ENCODE results near the gene TPBGL.

TPBGL gene

GRCh38 chr11:75200051-75200450, 40.5 kb upstream of the TPBGL start:
- H3K36me3 ChIP-seq (ENCODE audit: insufficient read depth, low read length): no peaks in the 10 kb centered on the region
- no peak overlapping the region for H3K9ac ChIP-seq (ENCODE audit: low read length)
- no peaks in the 10 kb centered on the region for H3K9me3 ChIP-seq (ENCODE audit: low read length)
- H3K27me3 ChIP-seq (ENCODE audit: control insufficient read depth in 1 of 2, insufficient read depth in 2 of 2, low read length in 2 of 2): no peaks in the 10 kb centered on the region
- no peak overlapping the region for H3K27ac ChIP-seq (ENCODE audit: low read depth, low read length)
- peaks cover 7% of the 10 kb centered on the region for H3K4me1 ChIP-seq (ENCODE audit: insufficient read depth, low read length)
- no peak overlapping the region for H3K4me3 ChIP-seq (ENCODE audit: low read depth in 1 of 2, low read length in 2 of 2)

- peaks cover 2% of the 10 kb centered on the region for H3K4me1 ChIP-seq (ENCODE audit: insufficient read depth, low read length)
- H3K27ac ChIP-seq (ENCODE audit: low read depth, low read length): no peak overlapping the region
- H3K36me3 ChIP-seq (ENCODE audit: insufficient read depth, low read length): no peaks in the 10 kb centered on the region
- H3K27me3 ChIP-seq (ENCODE audit: control insufficient read depth in 1 of 2, insufficient read depth in 2 of 2, low read length in 2 of 2): no peaks in the 10 kb centered on the region
- no peak overlapping the region for H3K4me3 ChIP-seq (ENCODE audit: low read depth in 1 of 2, low read length in 2 of 2)
- no peak overlapping the region for H3K9ac ChIP-seq (ENCODE audit: low read length)
- no peaks in the 10 kb centered on the region for H3K9me3 ChIP-seq (ENCODE audit: low read length)
Measured at GRCh38 chr11:75200531-75200930, 40.0 kb upstream of the TPBGL start.

GRCh38 chr11:75201771-75202170, 38.8 kb upstream of the TPBGL start:
- Histone ChIP-seq H3K27me3 (ENCODE audit: control insufficient read depth in 1 of 2, insufficient read depth in 2 of 2, low read length in 2 of 2) (no peaks in the 10 kb centered on the region), H3K4me3 (ENCODE audit: low read depth in 1 of 2, low read length in 2 of 2) (no peak overlapping the region), H3K9ac (ENCODE audit: low read length) (no peak overlapping the region), H3K4me1 (ENCODE audit: insufficient read depth, low read length) (no peaks in the 10 kb centered on the region), H3K9me3 (ENCODE audit: low read length) (no peaks in the 10 kb centered on the region), H3K27ac (ENCODE audit: low read depth, low read length) (no peak overlapping the region), H3K36me3 (ENCODE audit: insufficient read depth, low read length) (no peaks in the 10 kb centered on the region)

GRCh38 chr11:75202195-75202594, 38.4 kb upstream of the TPBGL start:
- H3K4me1 ChIP-seq (ENCODE audit: insufficient read depth, low read length): no peaks in the 10 kb centered on the region
- no peaks in the 10 kb centered on the region for H3K27me3 ChIP-seq (ENCODE audit: control insufficient read depth in 1 of 2, insufficient read depth in 2 of 2, low read length in 2 of 2)
- H3K9ac ChIP-seq (ENCODE audit: low read length): no peak overlapping the region
- H3K36me3 ChIP-seq (ENCODE audit: insufficient read depth, low read length): no peaks in the 10 kb centered on the region
- H3K9me3 ChIP-seq (ENCODE audit: low read length): no peaks in the 10 kb centered on the region
- H3K4me3 ChIP-seq (ENCODE audit: low read depth in 1 of 2, low read length in 2 of 2): no peak overlapping the region
- no peak overlapping the region for H3K27ac ChIP-seq (ENCODE audit: low read depth, low read length)

- Histone ChIP-seq H3K36me3 (ENCODE audit: insufficient read depth, low read length) (no peaks in the 10 kb centered on the region), H3K4me3 (ENCODE audit: low read depth in 1 of 2, low read length in 2 of 2) (no peak overlapping the region)
Measured at GRCh38 chr11:75203138-75203537, 37.4 kb upstream of the TPBGL start.

GRCh38 chr11:75203641-75204011, 36.9 kb upstream of the TPBGL start:
- Histone ChIP-seq H3K36me3 (ENCODE audit: insufficient read depth, low read length) (no peaks in the 10 kb centered on the region), H3K9me3 (ENCODE audit: low read length) (no peaks in the 10 kb centered on the region), H3K27me3 (ENCODE audit: control insufficient read depth in 1 of 2, insufficient read depth in 2 of 2, low read length in 2 of 2) (no peaks in the 10 kb centered on the region), H3K4me1 (ENCODE audit: insufficient read depth, low read length) (no peaks in the 10 kb centered on the region), H3K9ac (ENCODE audit: low read length) (no peak overlapping the region), H3K27ac (ENCODE audit: low read depth, low read length) (no peak overlapping the region), H3K4me3 (ENCODE audit: low read depth in 1 of 2, low read length in 2 of 2) (no peak overlapping the region)

More at GRCh38 chr11:75203138-75203537, 37.4 kb upstream of the TPBGL start:
- Histone ChIP-seq H3K9ac (ENCODE audit: low read length) (no peak overlapping the region), H3K9me3 (ENCODE audit: low read length) (no peaks in the 10 kb centered on the region), H3K27ac (ENCODE audit: low read depth, low read length) (no peak overlapping the region), H3K27me3 (ENCODE audit: control insufficient read depth in 1 of 2, insufficient read depth in 2 of 2, low read length in 2 of 2) (no peaks in the 10 kb centered on the region), H3K4me1 (ENCODE audit: insufficient read depth, low read length) (no peaks in the 10 kb centered on the region)

GRCh38 chr11:75204012-75204674, 36.4 kb upstream of the TPBGL start:
- no peak overlapping the region for H3K27ac ChIP-seq (ENCODE audit: low read depth, low read length)

GRCh38 chr11:75204685-75205563, 35.6 kb upstream of the TPBGL start:
- H3K9me3 ChIP-seq (ENCODE audit: low read length): no peaks in the 10 kb centered on the region
- no peak overlapping the region for H3K9ac ChIP-seq (ENCODE audit: low read length)
- no peak overlapping the region for H3K4me3 ChIP-seq (ENCODE audit: low read depth in 1 of 2, low read length in 2 of 2)
- no peaks in the 10 kb centered on the region for H3K4me1 ChIP-seq (ENCODE audit: insufficient read depth, low read length)
- no peak overlapping the region for H3K27ac ChIP-seq (ENCODE audit: low read depth, low read length)
- H3K36me3 ChIP-seq (ENCODE audit: insufficient read depth, low read length): no peaks in the 10 kb centered on the region
- H3K27me3 ChIP-seq (ENCODE audit: control insufficient read depth in 1 of 2, insufficient read depth in 2 of 2, low read length in 2 of 2): no peaks in the 10 kb centered on the region

More at GRCh38 chr11:75204012-75204674, 36.4 kb upstream of the TPBGL start:
- H3K9ac ChIP-seq (ENCODE audit: low read length): no peak overlapping the region
- H3K4me1 ChIP-seq (ENCODE audit: insufficient read depth, low read length): no peaks in the 10 kb centered on the region
- no peaks in the 10 kb centered on the region for H3K27me3 ChIP-seq (ENCODE audit: control insufficient read depth in 1 of 2, insufficient read depth in 2 of 2, low read length in 2 of 2)
- no peaks in the 10 kb centered on the region for H3K36me3 ChIP-seq (ENCODE audit: insufficient read depth, low read length)
- H3K4me3 ChIP-seq (ENCODE audit: low read depth in 1 of 2, low read length in 2 of 2): no peak overlapping the region
- no peaks in the 10 kb centered on the region for H3K9me3 ChIP-seq (ENCODE audit: low read length)

- H3K9me3 ChIP-seq (ENCODE audit: low read length): no peaks in the 10 kb centered on the region
- no peaks in the 10 kb centered on the region for H3K36me3 ChIP-seq (ENCODE audit: insufficient read depth, low read length)
- H3K4me3 ChIP-seq (ENCODE audit: low read depth in 1 of 2, low read length in 2 of 2): no peak overlapping the region
- no peaks in the 10 kb centered on the region for H3K4me1 ChIP-seq (ENCODE audit: insufficient read depth, low read length)
- no peak overlapping the region for H3K27ac ChIP-seq (ENCODE audit: low read depth, low read length)
- H3K9ac ChIP-seq (ENCODE audit: low read length): no peak overlapping the region
- H3K27me3 ChIP-seq (ENCODE audit: control insufficient read depth in 1 of 2, insufficient read depth in 2 of 2, low read length in 2 of 2): no peaks in the 10 kb centered on the region
Measured at GRCh38 chr11:75205564-75206020, 35.0 kb upstream of the TPBGL start.

- no peaks in the 10 kb centered on the region for H3K9me3 ChIP-seq (ENCODE audit: low read length)
- no peaks in the 10 kb centered on the region for H3K27me3 ChIP-seq (ENCODE audit: control insufficient read depth in 1 of 2, insufficient read depth in 2 of 2, low read length in 2 of 2)
- no peak overlapping the region for H3K9ac ChIP-seq (ENCODE audit: low read length)
- no peaks in the 10 kb centered on the region for H3K36me3 ChIP-seq (ENCODE audit: insufficient read depth, low read length)
- H3K27ac ChIP-seq (ENCODE audit: low read depth, low read length): no peak overlapping the region
- H3K4me3 ChIP-seq (ENCODE audit: low read depth in 1 of 2, low read length in 2 of 2): no peak overlapping the region
- no peaks in the 10 kb centered on the region for H3K4me1 ChIP-seq (ENCODE audit: insufficient read depth, low read length)
Measured at GRCh38 chr11:75208446-75208845, 32.1 kb upstream of the TPBGL start.

GRCh38 chr11:75212411-75212810, 28.2 kb upstream of the TPBGL start:
- Histone ChIP-seq H3K9me3 (ENCODE audit: low read length) (no peaks in the 10 kb centered on the region), H3K27ac (ENCODE audit: low read depth, low read length) (no peak overlapping the region), H3K27me3 (ENCODE audit: control insufficient read depth in 1 of 2, insufficient read depth in 2 of 2, low read length in 2 of 2) (no peaks in the 10 kb centered on the region), H3K36me3 (ENCODE audit: insufficient read depth, low read length) (no peaks in the 10 kb centered on the region), H3K4me1 (ENCODE audit: insufficient read depth, low read length) (no peaks in the 10 kb centered on the region), H3K4me3 (ENCODE audit: low read depth in 1 of 2, low read length in 2 of 2) (no peak overlapping the region), H3K9ac (ENCODE audit: low read length) (no peak overlapping the region)
